NCI-H82 treated with DMSO at 0.1 percent for 48 hours (cell line): ENCODE data around the gene INTS6.

ENCODE experiments used
- DNase-seq: peaks from one replicate; lab custom pipeline; 2025; ENCODE audit not compliant: unreplicated experiment; lab: John Stamatoyannopoulos, UW

The INTS6 gene, protein sequence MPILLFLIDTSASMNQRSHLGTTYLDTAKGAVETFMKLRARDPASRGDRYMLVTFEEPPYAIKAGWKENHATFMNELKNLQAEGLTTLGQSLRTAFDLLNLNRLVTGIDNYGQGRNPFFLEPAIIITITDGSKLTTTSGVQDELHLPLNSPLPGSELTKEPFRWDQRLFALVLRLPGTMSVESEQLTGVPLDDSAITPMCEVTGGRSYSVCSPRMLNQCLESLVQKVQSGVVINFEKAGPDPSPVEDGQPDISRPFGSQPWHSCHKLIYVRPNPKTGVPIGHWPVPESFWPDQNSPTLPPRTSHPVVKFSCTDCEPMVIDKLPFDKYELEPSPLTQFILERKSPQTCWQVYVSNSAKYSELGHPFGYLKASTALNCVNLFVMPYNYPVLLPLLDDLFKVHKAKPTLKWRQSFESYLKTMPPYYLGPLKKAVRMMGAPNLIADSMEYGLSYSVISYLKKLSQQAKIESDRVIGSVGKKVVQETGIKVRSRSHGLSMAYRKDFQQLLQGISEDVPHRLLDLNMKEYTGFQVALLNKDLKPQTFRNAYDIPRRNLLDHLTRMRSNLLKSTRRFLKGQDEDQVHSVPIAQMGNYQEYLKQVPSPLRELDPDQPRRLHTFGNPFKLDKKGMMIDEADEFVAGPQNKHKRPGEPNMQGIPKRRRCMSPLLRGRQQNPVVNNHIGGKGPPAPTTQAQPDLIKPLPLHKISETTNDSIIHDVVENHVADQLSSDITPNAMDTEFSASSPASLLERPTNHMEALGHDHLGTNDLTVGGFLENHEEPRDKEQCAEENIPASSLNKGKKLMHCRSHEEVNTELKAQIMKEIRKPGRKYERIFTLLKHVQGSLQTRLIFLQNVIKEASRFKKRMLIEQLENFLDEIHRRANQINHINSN

DNA sequence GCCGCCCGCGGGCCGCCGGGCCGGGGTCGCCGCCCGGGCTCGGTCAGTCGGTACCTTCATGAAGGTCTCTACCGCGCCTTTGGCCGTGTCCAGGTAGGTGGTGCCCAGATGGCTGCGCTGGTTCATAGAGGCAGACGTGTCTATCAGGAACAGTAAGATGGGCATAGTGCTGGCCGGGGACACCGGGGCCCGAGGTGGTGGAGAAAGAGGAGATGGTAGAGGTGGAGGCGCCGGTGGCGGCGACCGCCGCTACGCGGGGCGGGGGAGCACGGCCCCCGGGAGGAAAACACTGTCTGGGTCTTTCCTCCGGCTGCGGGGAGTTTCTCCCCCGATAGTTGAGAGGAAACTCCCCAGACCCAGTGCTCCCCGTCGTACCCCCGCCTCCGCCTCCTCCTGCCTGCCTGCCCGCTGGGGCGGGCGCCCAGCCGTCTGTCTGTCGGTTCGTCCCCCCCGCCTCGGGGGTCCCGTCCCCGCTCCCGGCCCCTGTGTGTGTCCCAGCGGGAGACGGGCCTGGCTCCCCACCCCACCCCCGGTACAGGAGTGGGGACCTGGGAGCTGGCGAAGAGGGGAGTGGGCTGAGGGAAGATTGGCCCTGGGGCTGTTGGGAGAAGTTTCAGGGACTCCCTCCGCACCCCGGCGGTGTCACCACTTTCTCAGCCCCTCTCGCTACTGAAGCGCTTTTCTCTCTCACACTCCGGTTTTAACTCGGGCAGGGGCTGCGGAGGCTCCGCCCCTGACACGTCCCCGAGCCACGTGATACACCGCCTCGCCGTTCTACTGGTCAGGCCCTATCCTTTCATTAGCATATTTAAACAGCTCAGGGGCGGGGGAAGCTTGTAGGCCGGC, at the start of gene INTS6:
Gene INTS6, minus strand, starts transcription at position 676 of the 846 bp plus-strand sequence. Its CDS starts 511 bp downstream, at position 165.
- peak; percentile 100 for DNase-seq

- no peak for DNase-seq
These were observed 49.4 kb upstream of the INTS6 start for GRCh38 chr13:51502153-51502651.

DNA sequence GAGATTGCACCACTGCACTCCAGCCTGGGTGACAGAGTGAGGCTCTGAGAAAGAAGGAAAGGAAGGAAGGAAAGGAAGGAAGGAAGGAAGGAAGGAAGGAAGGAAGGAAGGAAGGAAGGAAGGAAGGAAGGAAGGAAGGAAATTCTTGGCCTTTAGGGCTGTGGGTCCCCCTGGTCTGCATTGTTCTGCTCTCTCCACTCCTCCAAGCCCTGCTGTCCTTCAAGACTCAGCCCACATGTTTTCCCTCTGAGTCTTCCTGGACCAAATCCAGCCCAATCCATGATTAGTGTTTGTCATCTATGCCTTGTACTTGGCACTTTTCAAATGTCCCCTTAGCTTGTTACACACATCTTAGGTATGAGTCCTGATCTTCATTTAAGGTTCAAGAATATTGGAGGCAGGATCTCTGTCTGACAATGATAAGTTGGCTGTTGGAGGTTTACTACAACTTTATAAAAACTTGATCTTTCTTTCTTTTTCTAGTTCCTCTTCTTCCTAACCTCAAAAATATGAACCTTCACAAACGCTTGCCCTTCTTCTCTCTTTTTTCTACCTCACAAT, 48.8 kb upstream of the INTS6 start:
- DNase-seq, result no peak

DNA sequence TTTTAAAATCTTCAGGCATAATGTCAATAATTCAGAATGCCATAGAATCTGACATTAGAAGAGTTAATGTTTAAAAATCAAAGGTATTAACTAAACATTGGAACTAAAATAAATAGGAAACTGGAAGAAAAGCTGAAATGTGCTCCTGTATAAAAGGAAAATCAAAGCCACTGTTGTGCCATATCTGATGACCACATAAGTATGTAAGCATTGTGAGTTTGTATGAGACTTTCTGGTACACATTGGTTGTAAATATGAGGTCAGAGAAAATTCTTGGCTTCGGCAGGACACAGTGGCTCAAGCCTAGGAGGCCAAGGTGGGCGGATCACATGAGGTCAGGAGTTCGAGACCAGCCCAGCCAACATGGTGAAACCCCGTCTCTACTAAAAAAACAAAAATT, 48.3 kb upstream of the INTS6 start:
- no peak for DNase-seq

DNA sequence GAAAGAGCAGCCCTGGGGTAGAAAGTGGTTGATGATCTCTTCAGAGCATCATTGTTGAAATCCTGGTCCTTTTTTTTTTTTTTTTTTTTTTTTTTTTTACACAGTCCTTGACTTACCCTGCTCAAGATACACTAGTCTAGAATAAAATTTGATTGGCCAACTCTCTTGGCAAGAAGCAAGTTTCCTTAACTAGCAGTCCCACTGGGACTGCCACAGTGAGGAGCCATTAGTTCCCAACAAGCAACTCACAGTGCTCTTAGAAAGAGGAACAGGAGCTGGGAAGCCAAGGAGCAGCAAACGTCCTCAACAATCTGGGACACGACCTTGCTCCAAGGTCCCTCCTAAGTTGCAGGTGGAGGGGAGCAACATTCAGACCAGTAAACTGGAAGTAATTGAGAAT, 47.9 kb upstream of the INTS6 start:
- no peak for DNase-seq

- no peak for DNase-seq
These were observed 47.0 kb upstream of the INTS6 start for GRCh38 chr13:51499841-51500240.

GRCh38 chr13:51495316-51495715, 42.5 kb upstream of the INTS6 start:
- DNase-seq, result no peak

GRCh38 chr13:51494156-51494555, 41.3 kb upstream of the INTS6 start:
- no peak for DNase-seq

DNA sequence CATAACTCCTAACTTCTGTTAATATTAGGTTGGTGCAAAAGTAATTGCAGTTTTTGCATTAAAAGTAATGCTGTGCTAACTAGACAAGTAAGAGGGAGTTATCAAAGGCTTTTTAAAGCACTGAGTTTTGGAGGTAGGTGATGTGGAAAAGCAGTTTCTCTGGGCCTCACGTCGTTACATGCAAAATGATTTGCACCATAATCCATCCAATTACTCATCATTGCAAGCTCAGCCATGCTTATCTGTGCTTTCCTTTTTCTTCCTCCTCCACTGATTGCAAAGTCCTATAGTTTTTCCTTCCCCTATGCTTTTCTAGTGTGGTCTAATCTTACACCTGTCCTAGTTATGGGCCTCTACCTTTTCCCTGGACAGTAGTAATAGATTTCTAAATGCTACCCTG, 35.4 kb upstream of the INTS6 start:
- no peak for DNase-seq

GRCh38 chr13:51481656-51482055, 28.8 kb upstream of the INTS6 start:
- DNase-seq, result no peak

- no peak for DNase-seq
These were observed 26.3 kb upstream of the INTS6 start for GRCh38 chr13:51479199-51479523.

- DNase-seq, result no peak
These were observed 25.8 kb upstream of the INTS6 start for GRCh38 chr13:51478418-51479198.

GRCh38 chr13:51477653-51478324, 25.0 kb upstream of the INTS6 start:
- DNase-seq, result no peak

GRCh38 chr13:51477149-51477548, 24.3 kb upstream of the INTS6 start:
- DNase-seq, result no peak

DNA sequence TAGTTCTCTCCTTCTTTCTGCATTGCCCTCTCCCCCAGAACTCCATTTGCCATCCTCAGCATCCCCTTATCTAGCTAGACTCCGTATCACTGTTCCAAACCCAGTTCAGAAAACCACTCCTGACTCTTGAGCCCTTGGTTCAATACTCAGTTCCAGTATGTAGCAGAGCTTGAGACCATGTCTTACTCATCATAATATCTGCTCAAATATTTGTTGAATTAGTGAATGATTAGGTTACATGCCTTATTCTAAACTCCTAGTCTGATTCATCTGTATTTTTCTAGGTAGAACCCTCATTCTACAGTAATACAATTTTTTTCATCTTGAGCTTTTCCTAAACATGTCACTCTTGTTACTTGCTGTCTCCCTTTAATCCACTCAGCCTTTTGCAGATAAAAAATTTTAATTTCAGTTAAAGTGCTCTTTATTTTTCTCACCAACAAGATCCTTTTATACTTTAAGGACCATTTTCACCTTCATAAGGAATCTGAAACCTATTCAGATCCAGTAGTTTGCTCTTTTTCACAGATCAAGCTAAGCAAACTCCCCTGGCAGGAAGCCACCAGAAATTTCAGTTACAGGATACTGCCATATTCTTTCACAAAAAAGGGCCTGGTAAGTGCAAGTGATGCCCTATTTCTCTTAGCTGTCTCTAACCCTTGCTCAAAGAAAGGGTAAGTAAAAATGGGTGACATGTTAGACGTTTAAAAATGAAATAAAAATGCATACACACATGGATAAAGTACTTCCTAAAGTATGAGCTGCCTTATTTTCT, 23.1 kb upstream of the INTS6 start:
- no peak for DNase-seq

DNA sequence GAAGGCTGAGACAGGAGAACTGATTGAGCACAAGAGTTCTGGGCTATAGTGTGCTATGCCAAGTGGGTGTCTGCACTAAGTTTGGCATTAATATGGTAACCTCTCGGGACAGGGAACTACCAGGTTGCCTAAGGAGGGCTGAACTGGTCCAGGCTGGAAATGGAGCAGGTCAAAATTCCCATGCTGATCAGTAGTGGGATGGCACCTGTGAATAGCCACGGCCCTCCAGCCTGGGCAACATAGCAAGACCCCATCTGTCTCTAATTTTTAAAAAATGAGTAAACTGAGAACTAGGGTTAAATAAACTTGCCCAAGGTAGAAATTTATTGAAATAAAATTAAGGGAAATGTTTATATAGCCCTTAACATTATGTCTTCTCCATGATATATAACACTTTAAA, 17.0 kb upstream of the INTS6 start:
- no peak for DNase-seq

- DNase-seq, result no peak
These were observed 14.9 kb upstream of the INTS6 start for GRCh38 chr13:51467730-51468129.

- no peak for DNase-seq
These were observed 12.3 kb upstream of the INTS6 start for GRCh38 chr13:51465124-51465523.
